Erythroblast (primary cell): ENCODE data around the gene SYNRG.

Experiments
- GATA1 ChIP-seq: IDR thresholded peaks from 2 replicates; pipeline ENCODE4 v1.6.1; 2011; ENCODE audit warnings: low read depth, mild to moderate bottlenecking, control low read depth, low read length, moderate library complexity
- POLR2A ChIP-seq: IDR thresholded peaks from 2 replicates; pipeline ENCODE4 v1.6.1; 2011; ENCODE audit warnings: mild to moderate bottlenecking, low read length

GRCh38 chr17:37642681-37643080, 33.5 kb upstream of the SYNRG start:
- no peak for TF ChIP-seq POLR2A
- TF ChIP-seq GATA1, result no peak
